HCT116 (cell line): ENCODE data around the gene MT1X. TPM values are rescaled to one million over a fixed set of nuclear protein-coding genes. Genes with fewer than 3 reads are reported as not detected.

Source experiments
- ATAC-seq: fragments of 200-7000 bp; cut with Tn5 transposase; 2 replicates; pipeline ENCODE4 v1.9.1; 2020; ENCODE audit warnings: mild to moderate bottlenecking, moderate library complexity
- BruUV-seq: library from RNA; stranded (reverse); fragments of 400-500 nt; replicated peaks from 2 replicates; lab custom pipeline; 2021; lab: Mats Ljungman, UMichigan
- CTCF ChIA-PET: fragments of 300-600 bp; sonication (Branson Sonifier 250); formaldehyde crosslinking; loops from one replicate; lab custom pipeline; 2021; ENCODE audit warnings: antibody characterized with exemption; lab: Charles Lee
- POLR2A ChIA-PET: fragments of 300-600, 350-600 bp; sonication (Branson Sonifier 250); formaldehyde crosslinking; loops from one replicate; lab custom pipeline; 2021; ENCODE audit warnings: antibody characterized with exemption; lab: Charles Lee
- RAD21 ChIA-PET, 2 experiments: fragments of 300-600 bp; sonication (Branson Sonifier 250); formaldehyde crosslinking; loops; one replicate each; lab custom pipeline; 2023; ENCODE audit warnings: low total read pairs in 2 of 2; ENCODE audit not compliant: uncharacterized antibody in 2 of 2, unreplicated experiment in 2 of 2, low non-redundant PET in 1 of 2; lab: Charles Lee
- DNase-seq: peaks from one replicate; pipeline ENCODE4 v3.0.0-alpha.2; 2010; ENCODE audit warnings: low read depth, low spot score
- H2AFZ ChIP-seq: fragments of 200-600 bp; shearing (Covaris generic), sonication (generic); 2 replicates; pipeline ENCODE4 v1.6.1; 2017; ENCODE audit warnings: low read depth, mixed run types, mixed read lengths, antibody characterized with exemption, low read length; ENCODE audit not compliant: poor library complexity, severe bottlenecking
- H3K27ac ChIP-seq: 2 replicates; pipeline ENCODE4 v1.5.1; 2012; ENCODE audit warnings: low read depth, low read length
- H3K27me3 ChIP-seq: fragments of 200-600 bp; sonication (generic); 2 replicates; pipeline ENCODE4 v1.6.1; 2016; ENCODE audit warnings: mixed run types, low read length, mixed read lengths; ENCODE audit not compliant: insufficient read depth
- H3K36me3 ChIP-seq, 2 experiments: fragments of 200-500 bp in 1 of 2; fragments of 200-600 bp in 1 of 2; sonication (Bioruptor generic) in 1 of 2; sonication (generic) in 1 of 2; 2 replicates each; pipeline versions ENCODE4 v1.5.1 to v1.6.1; 2014 to 2016; ENCODE audit warnings: low read length in 2 of 2, inconsistent platforms in 1 of 2, mixed read lengths in 1 of 2, mixed run types in 1 of 2; ENCODE audit not compliant: insufficient read depth in 2 of 2, control insufficient read depth in 1 of 2
- H3K4me1 ChIP-seq, 2 experiments: fragments of 200-600 bp in 1 of 2; sonication (generic) in 1 of 2; 2 replicates each; pipeline versions ENCODE4 v1.5.1 to v1.6.1; 2012 to 2017; ENCODE audit warnings: low read length in 2 of 2, inconsistent platforms in 1 of 2, mild to moderate bottlenecking in 1 of 2, mixed read lengths in 1 of 2, mixed run types in 1 of 2, moderate library complexity in 1 of 2; ENCODE audit not compliant: insufficient read depth in 2 of 2, control insufficient read depth in 1 of 2
- H3K4me2 ChIP-seq: fragments of 200-600 bp; sonication (generic); 2 replicates; pipeline ENCODE4 v1.6.1; 2017; ENCODE audit warnings: mixed run types, low read length, mixed read lengths
- H3K4me3 ChIP-seq, 2 experiments: fragments of 200-600 bp in 1 of 2; sonication (generic) in 1 of 2; replicated peaks in 1 of 2; 2 replicates each; pipeline ENCODE4 v1.5.1; 2011 to 2016; ENCODE audit warnings: low read length in 2 of 2, control low read depth in 1 of 2, low read depth in 1 of 2, mild to moderate bottlenecking in 1 of 2, mixed read lengths in 1 of 2, mixed run types in 1 of 2
- H3K79me2 ChIP-seq: fragments of 200-600 bp; sonication (generic); 2 replicates; pipeline ENCODE4 v1.6.1; 2017; ENCODE audit warnings: mild to moderate bottlenecking, mixed run types, low read length, moderate library complexity, mixed read lengths; ENCODE audit not compliant: insufficient read depth
- H3K9ac ChIP-seq: fragments of 200-600 bp; sonication (generic); 2 replicates; pipeline ENCODE4 v1.6.1; 2016; ENCODE audit warnings: low read length, mixed read lengths
- H3K9me2 ChIP-seq: fragments of 200-600 bp; sonication (generic), shearing (Covaris generic); 2 replicates; pipeline ENCODE4 v1.6.1; 2017; ENCODE audit warnings: mixed run types, mild to moderate bottlenecking, moderate library complexity; ENCODE audit not compliant: insufficient read depth
- H3K9me3 ChIP-seq, 2 experiments: fragments of 200-500 bp in 1 of 2; fragments of 200-600 bp in 1 of 2; sonication (Bioruptor generic) in 1 of 2; sonication (generic) in 1 of 2; 2 replicates each; pipeline ENCODE4 v1.6.1; 2014 to 2017; ENCODE audit warnings: low read length in 2 of 2, mixed read lengths in 2 of 2, inconsistent platforms in 1 of 2, low read depth in 1 of 2, mild to moderate bottlenecking in 1 of 2, mixed run types in 1 of 2, moderate library complexity in 1 of 2; ENCODE audit not compliant: control insufficient read depth in 1 of 2, insufficient read depth in 1 of 2
- H4K20me1 ChIP-seq: fragments of 200-600 bp; sonication (generic), shearing (Covaris generic); 2 replicates; pipeline ENCODE4 v1.6.1; 2017; ENCODE audit warnings: mixed run types, mild to moderate bottlenecking, moderate library complexity; ENCODE audit not compliant: insufficient read depth
- CBX3 ChIP-seq: IDR thresholded peaks from 2 replicates; pipeline ENCODE4 v1.6.1; 2012; ENCODE audit warnings: low read depth
- EGR1 ChIP-seq: IDR thresholded peaks from 2 replicates; pipeline ENCODE4 v1.6.1; 2012; ENCODE audit warnings: low read depth
- EZH2 ChIP-seq: fragments of 200-600 bp; sonication (generic); IDR thresholded peaks from 2 replicates; pipeline ENCODE4 v1.6.1; 2017; ENCODE audit warnings: antibody characterized with exemption, mixed run types
- MAX ChIP-seq: IDR thresholded peaks from 2 replicates; pipeline ENCODE4 v1.6.1; 2012
- REST ChIP-seq: IDR thresholded peaks from 2 replicates; pipeline ENCODE4 v1.6.1; 2012; ENCODE audit warnings: low read depth
- intact Hi-C: fragments of 100-400 bp; cut with micrococcal nuclease; formaldehyde crosslinking; loops from 2 replicates; pipeline ENCODE4 v1.10.0; 2022
- total RNA-seq: library from RNA; stranded (reverse); gene quantifications from one replicate; pipeline ENCODE4 v1.2.1, GENCODE V29; 2021; ENCODE audit not compliant: unreplicated experiment

Gene MT1X
- total RNA-seq, 1 experiment from 2014 or later, result 50.2 TPM

- Histone ChIP-seq H3K36me3 (no peaks in the 10 kb centered on the region), H3K4me3 (no peak overlapping the region), H3K4me1 (peaks cover 19 to 36% of the 10 kb centered on the region in 2 experiments), H3K9me3 (no peaks in the 10 kb centered on the region), H2AFZ (no peak overlapping the region), H3K9me2 (no peaks in the 10 kb centered on the region), H3K79me2 (no peaks in the 10 kb centered on the region), H4K20me1 (no peaks in the 10 kb centered on the region), H3K4me2 (no peak overlapping the region), H3K9ac (no peak overlapping the region), H3K27me3 (no peaks in the 10 kb centered on the region), H3K27ac (no peak overlapping the region)
- no TSS peak for BruUV-seq
- DNase-seq, result no peak
- TF ChIP-seq CBX3 (no peak), EGR1 (no peak), REST (no peak), EZH2 (no peak), MAX (no peak)
- ChIA-PET CTCF (interaction anchor here (1.3 kb wide), 1 partner anchor 12 kb away, joined by 7 read pairs; no protein-coding TSS in a partner anchor), POLR2A (interaction anchor here (0.9 to 1.3 kb wide), 2 partner anchors 8 to 65 kb away, joined by 3 read pairs; partner anchors contain the start of genes MT1E and MT1X), RAD21 (no interaction called here)
- no peak for ATAC-seq
- intact Hi-C loops, result no loop called here
These were observed 8.3 kb downstream of the MT1X start for GRCh38 chr16:56690420-56691122.
